Upper lobe of right lung (tissue), 1 donor: ENCODE measurements around the gene ZBTB48. TPM values are rescaled to one million over a fixed set of nuclear protein-coding genes. Genes with fewer than 3 reads are reported as not detected.
"Not testable (repeated sequence)": the region's sequence is repeated elsewhere in the genome, so short reads cannot be mapped to it uniquely, and the experiment has no call there.

Experiments used
- ATAC-seq: fragments of 200-7000 bp; cut with Tn5 transposase; one replicate; pipeline ENCODE4 v1.9.1; 2020; ENCODE audit warnings: mild to moderate bottlenecking, moderate library complexity
- DNase-seq: peaks from one replicate; pipeline ENCODE4 v3.0.0-alpha.2; 2020
- H3K27ac ChIP-seq: fragments of 200-600 bp; one replicate; pipeline ENCODE4 v1.8.0; 2022
- H3K27me3 ChIP-seq: fragments of 200-600 bp; one replicate; pipeline ENCODE4 v1.8.0; 2022; ENCODE audit warnings: mild to moderate bottlenecking
- H3K36me3 ChIP-seq: fragments of 200-600 bp; one replicate; pipeline ENCODE4 v1.8.0; 2022
- H3K4me1 ChIP-seq: fragments of 200-600 bp; one replicate; pipeline ENCODE4 v1.8.0; 2022
- H3K4me3 ChIP-seq: fragments of 200-600 bp; one replicate; pipeline ENCODE4 v1.8.0; 2022; ENCODE audit warnings: mild to moderate bottlenecking
- H3K9me3 ChIP-seq: fragments of 200-600 bp; one replicate; pipeline ENCODE4 v1.8.0; 2022
- CTCF ChIP-seq: fragments of 200-600 bp; IDR thresholded peaks from one replicate; pipeline ENCODE4 v1.8.0; 2022; ENCODE audit warnings: antibody characterized with exemption
- intact Hi-C: fragments of 100-400 bp; cut with DNase I; formaldehyde crosslinking; loops from one replicate; pipeline ENCODE4 v1.11.0; 2022
- total RNA-seq: library from RNA; stranded (reverse); fragmentation: NEBNext Ultra II Directional; extraction: Animal tissue kit (Norgen Biotek cat#: 25700); gene quantifications from one replicate; pipeline ENCODE4 v1.2.1, GENCODE V29; 2021
- donor health status: DM: no; HTN: yes; CAD: no; lungs with severe emphysema.

Gene ZBTB48
- total RNA-seq, 1 donor from 2014 or later, result 31.5 TPM

GRCh38 chr1:6631058-6631457, 51.3 kb downstream of the ZBTB48 start:
- intact Hi-C loops, result no loop called here
- H3K9me3 ChIP-seq, result no peaks in the 10 kb centered on the region

GRCh38 chr1:6632588-6633514, 53.1 kb downstream of the ZBTB48 start:
- TF ChIP-seq CTCF, result no peak
- H3K9me3 ChIP-seq, result no peaks in the 10 kb centered on the region
- H3K4me1 ChIP-seq, result no peaks in the 10 kb centered on the region
- intact Hi-C loops, result no loop called here
- H3K27ac ChIP-seq, result no peak overlapping the region
- DNase-seq (no peak), ATAC-seq (no peak)
- H3K36me3 ChIP-seq, result peaks cover 93% of the 10 kb centered on the region
- no peaks in the 10 kb centered on the region for H3K27me3 ChIP-seq
- no peak overlapping the region for H3K4me3 ChIP-seq

More at GRCh38 chr1:6631058-6631457, 51.3 kb downstream of the ZBTB48 start:
- TF ChIP-seq CTCF, result no peak
- H3K36me3 ChIP-seq, result peaks cover 76% of the 10 kb centered on the region
- H3K4me3 ChIP-seq, result no peak overlapping the region
- H3K27me3 ChIP-seq, result no peaks in the 10 kb centered on the region
- H3K4me1 ChIP-seq, result peaks cover 13% of the 10 kb centered on the region
- ATAC-seq (no peak), DNase-seq (no peak)
- no peak overlapping the region for H3K27ac ChIP-seq

GRCh38 chr1:6634371-6635052, 54.7 kb downstream of the ZBTB48 start:
- H3K9me3 ChIP-seq, result no peaks in the 10 kb centered on the region
- DNase-seq (peak; percentile 82), ATAC-seq (peak; percentile 83)
- no peak overlapping the region for H3K27ac ChIP-seq
- TF ChIP-seq CTCF, result peak; percentile 51
- H3K27me3 ChIP-seq, result no peaks in the 10 kb centered on the region
- H3K4me3 ChIP-seq, result no peak overlapping the region
- intact Hi-C loops, result no loop called here
- peaks cover 97% of the 10 kb centered on the region for H3K36me3 ChIP-seq
- no peaks in the 10 kb centered on the region for H3K4me1 ChIP-seq

- H3K27me3 ChIP-seq, result no peaks in the 10 kb centered on the region
- no peaks in the 10 kb centered on the region for H3K4me1 ChIP-seq
- peaks cover 96% of the 10 kb centered on the region for H3K36me3 ChIP-seq
- ATAC-seq (no peak), DNase-seq (no peak)
- no peaks in the 10 kb centered on the region for H3K9me3 ChIP-seq
- intact Hi-C loops, result no loop called here
- no peak for TF ChIP-seq CTCF
- H3K27ac ChIP-seq, result no peak overlapping the region
- H3K4me3 ChIP-seq, result no peak overlapping the region
Measured at GRCh38 chr1:6635161-6635909, 55.5 kb downstream of the ZBTB48 start.

- H3K36me3 ChIP-seq, result peaks cover 94% of the 10 kb centered on the region
- no peak overlapping the region for H3K27ac ChIP-seq
- H3K4me1 ChIP-seq, result no peaks in the 10 kb centered on the region
- intact Hi-C loops, result no loop called here
- H3K9me3 ChIP-seq, result no peaks in the 10 kb centered on the region
- DNase-seq (no peak), ATAC-seq (no peak)
- no peaks in the 10 kb centered on the region for H3K27me3 ChIP-seq
- TF ChIP-seq CTCF, result no peak
- no peak overlapping the region for H3K4me3 ChIP-seq
Measured at GRCh38 chr1:6635910-6636760, 56.3 kb downstream of the ZBTB48 start.

GRCh38 chr1:6636778-6637177, 57.0 kb downstream of the ZBTB48 start:
- H3K27me3 ChIP-seq, H3K9me3 ChIP-seq, H3K4me3 ChIP-seq, ATAC-seq, DNase-seq, H3K27ac ChIP-seq, H3K4me1 ChIP-seq, intact Hi-C loops: not testable (repeated sequence)
- H3K36me3 ChIP-seq, result peaks cover 92% of the 10 kb centered on the region
